Muscle layer of duodenum (tissue), 2 donors: ENCODE measurements around the gene CCBE1.
"Not testable (repeated sequence)": the region's sequence is repeated elsewhere in the genome, so short reads cannot be mapped to it uniquely, and the experiment has no call there.

Experiments used
- H3K27ac ChIP-seq: one replicate; pipeline ENCODE4 v1.7.0; 2013; ENCODE audit warnings: mild to moderate bottlenecking, low read length
- H3K27me3 ChIP-seq: one replicate; pipeline ENCODE4 v1.7.0; 2013; ENCODE audit warnings: low read depth, mild to moderate bottlenecking, control low read depth, low read length
- H3K36me3 ChIP-seq, 2 donors: one replicate each; pipeline ENCODE4 v1.7.0; 2013; ENCODE audit warnings: low read length in 2 of 2, control low read depth in 1 of 2, mild to moderate bottlenecking in 1 of 2; ENCODE audit not compliant: insufficient read depth in 2 of 2, control insufficient read depth in 1 of 2
- H3K4me1 ChIP-seq, 2 donors: one replicate each; pipeline ENCODE4 v1.7.0; 2013; ENCODE audit warnings: low read length in 2 of 2, mild to moderate bottlenecking in 2 of 2, control low read depth in 1 of 2, moderate library complexity in 1 of 2; ENCODE audit not compliant: insufficient read depth in 2 of 2, control insufficient read depth in 1 of 2
- H3K4me3 ChIP-seq, 2 donors: one replicate each; pipeline ENCODE4 v1.7.0; 2013; ENCODE audit warnings: low read length in 2 of 2, low read depth in 1 of 2, mild to moderate bottlenecking in 1 of 2
- H3K9me3 ChIP-seq, 2 donors: one replicate each; pipeline ENCODE4 v1.7.0; 2013; ENCODE audit warnings: low read length in 2 of 2, control low read depth in 1 of 2, mild to moderate bottlenecking in 1 of 2; ENCODE audit not compliant: control insufficient read depth in 1 of 2
- donor health status: healthy.

The CCBE1 gene

DNA sequence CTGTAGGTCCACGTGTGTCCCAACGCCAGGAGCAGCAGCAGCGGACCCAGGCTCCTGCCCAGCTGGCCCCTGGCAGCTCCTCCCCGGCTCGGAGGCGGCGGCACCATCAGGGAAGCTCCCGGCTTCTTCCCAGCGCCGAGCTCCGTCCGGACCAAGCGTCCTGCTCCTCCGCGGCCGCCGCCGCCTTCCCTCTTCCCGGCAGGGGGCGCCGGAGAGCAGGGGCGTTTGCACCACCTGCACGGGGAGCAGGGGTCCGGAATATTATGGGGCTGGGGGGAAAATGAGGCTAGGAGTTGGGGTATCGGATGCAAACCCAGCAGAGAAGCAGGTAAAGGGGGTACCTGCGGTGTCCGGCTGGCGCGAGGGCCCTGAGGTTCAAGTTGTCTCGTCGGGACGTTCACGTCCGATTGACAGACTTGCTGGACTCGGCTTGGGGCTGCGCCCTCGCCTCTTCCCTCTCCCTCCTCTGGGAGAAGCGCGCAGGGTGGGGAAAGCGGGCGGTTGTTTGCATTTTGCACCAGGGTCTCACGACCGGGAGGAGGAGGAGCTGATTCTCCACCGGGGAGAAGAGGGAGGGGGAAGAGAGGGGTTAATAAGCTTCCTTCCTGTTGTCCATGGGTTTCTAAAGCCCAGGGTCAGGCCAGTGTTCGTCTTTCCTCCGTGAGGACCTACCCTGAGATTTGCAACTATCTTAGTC is at the start of gene CCBE1:
TSS of gene CCBE1 (minus strand) at position 188 of the 697 bp plus-strand sequence.
- no peaks in the 10 kb centered on the region for H3K36me3 ChIP-seq
- H3K4me1 ChIP-seq = peaks cover 0 to 30% of the 10 kb centered on the region in 2 donors
- no peaks in the 10 kb centered on the region for H3K9me3 ChIP-seq
- H3K4me3 ChIP-seq = peak within 1 kb of the TSS; percentile 44 to 83
- H3K27ac ChIP-seq = no peak within 1 kb of the TSS
- no peaks in the 10 kb centered on the region for H3K27me3 ChIP-seq

DNA sequence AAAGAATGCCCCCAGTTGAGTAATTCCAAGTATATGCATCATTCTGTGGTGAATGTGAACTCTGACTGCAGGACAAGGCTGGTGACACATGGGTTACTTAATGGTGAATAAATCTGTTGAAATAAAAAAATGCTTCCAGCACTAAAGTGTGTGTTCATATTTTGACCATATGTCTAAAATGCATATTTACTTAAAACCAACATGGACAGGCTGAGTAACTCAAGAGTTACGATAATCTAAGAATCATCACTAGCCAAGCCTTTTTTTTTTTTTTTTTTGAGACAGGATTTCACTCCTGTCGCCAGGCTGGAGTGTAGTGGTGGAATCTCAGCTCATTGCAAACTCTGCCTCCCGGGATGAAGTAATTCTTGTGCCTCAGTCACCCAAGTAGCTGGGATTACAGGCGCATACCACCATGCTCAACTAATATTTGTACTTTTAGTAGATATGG is 47.1 kb upstream of the CCBE1 start:
- Histone ChIP-seq H3K27ac (no peak overlapping the region), H3K4me1 (no peaks in the 10 kb centered on the region), H3K9me3 (peaks cover 0 to 1% of the 10 kb centered on the region in 2 donors), H3K36me3 (no peaks in the 10 kb centered on the region), H3K4me3 (no peak overlapping the region), H3K27me3 (no peaks in the 10 kb centered on the region)

DNA sequence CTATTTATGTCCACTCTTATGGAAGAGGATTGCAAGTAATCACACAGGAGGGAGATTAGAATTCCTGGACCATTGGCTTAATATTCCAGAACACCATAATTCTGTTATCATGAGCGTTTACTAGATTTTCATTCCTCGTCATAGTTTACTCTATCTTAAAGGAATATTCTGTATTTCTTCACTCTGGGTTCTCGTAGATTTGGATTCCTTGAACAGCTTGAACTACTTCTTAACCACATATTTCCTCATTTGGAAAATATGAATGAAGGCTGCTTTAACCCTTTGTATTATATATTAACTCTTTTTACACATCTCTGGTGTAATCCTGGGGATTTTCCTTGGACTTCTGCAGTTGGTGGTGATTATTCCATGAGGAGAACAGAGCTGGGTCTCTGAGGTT is 46.3 kb upstream of the CCBE1 start:
- no peak overlapping the region for H3K27ac ChIP-seq
- no peaks in the 10 kb centered on the region for H3K4me1 ChIP-seq
- H3K27me3 ChIP-seq = no peaks in the 10 kb centered on the region
- no peak overlapping the region for H3K4me3 ChIP-seq
- H3K9me3 ChIP-seq = peaks cover 0 to 8% of the 10 kb centered on the region in 2 donors
- H3K36me3 ChIP-seq = no peaks in the 10 kb centered on the region

DNA sequence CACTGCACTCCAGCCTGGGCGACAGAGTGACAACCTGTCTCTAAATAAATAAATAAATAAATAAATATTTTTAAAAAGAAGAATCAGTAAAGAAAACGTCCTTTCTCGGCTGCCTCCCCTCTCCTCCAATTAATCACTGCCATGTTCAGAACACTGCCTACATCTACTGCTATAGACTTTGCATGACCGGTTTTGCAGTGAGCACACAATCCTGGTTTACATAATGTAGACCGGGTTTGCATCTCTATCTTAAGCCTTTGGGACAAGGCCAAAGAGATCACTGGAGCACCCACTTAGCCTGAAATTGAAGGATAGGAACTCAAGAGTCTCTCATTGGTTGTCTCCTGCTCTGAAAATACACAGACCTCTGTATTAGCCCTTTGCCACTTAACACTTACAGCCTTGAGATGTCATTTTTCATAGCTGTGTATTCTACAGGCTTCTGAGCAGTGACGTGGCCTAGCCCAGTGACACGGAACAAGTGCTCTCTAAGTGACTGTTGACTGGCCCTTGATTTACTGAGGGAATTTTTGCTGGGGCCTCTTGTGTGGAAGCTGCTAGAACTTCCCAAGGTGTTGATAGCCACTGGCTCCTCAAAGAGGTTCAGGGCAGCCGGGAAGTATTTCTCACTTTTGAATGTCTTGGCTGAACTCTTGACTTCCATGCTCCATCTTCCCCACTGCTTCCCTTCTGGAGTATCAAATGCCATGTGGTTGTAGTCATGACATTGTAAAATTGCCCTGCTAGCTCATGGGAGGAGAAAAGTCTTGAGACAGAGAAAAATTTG is 45.3 kb upstream of the CCBE1 start:
- H3K36me3 ChIP-seq = no peaks in the 10 kb centered on the region
- peaks cover 0 to 8% of the 10 kb centered on the region in 2 donors for H3K9me3 ChIP-seq
- H3K27me3 ChIP-seq = no peaks in the 10 kb centered on the region
- no peak overlapping the region for H3K4me3 ChIP-seq
- no peaks in the 10 kb centered on the region for H3K4me1 ChIP-seq
- no peak overlapping the region for H3K27ac ChIP-seq

DNA sequence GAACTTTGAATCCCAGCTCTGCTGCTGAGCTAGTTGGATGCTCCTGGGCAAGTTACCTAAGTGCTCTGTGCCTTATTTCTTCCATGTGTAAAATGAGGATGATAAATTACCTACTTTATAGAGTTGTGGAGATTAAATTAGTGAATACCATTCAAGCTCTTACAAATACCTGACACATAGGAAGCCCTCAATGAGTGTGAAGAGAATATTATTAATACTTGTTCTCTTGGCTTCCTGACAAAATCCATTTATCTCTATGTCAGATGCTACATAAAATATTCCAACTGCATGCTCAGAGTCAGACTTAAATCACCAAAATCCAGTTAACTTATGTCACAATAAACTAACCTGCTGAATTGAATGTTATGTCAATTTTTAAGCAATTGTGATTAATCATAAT is 42.9 kb upstream of the CCBE1 start:
- Histone ChIP-seq H3K4me3 (no peak overlapping the region), H3K36me3 (no peaks in the 10 kb centered on the region), H3K4me1 (no peaks in the 10 kb centered on the region), H3K27me3 (no peaks in the 10 kb centered on the region), H3K9me3 (peaks cover 0 to 8% of the 10 kb centered on the region in 2 donors), H3K27ac (no peak overlapping the region)

DNA sequence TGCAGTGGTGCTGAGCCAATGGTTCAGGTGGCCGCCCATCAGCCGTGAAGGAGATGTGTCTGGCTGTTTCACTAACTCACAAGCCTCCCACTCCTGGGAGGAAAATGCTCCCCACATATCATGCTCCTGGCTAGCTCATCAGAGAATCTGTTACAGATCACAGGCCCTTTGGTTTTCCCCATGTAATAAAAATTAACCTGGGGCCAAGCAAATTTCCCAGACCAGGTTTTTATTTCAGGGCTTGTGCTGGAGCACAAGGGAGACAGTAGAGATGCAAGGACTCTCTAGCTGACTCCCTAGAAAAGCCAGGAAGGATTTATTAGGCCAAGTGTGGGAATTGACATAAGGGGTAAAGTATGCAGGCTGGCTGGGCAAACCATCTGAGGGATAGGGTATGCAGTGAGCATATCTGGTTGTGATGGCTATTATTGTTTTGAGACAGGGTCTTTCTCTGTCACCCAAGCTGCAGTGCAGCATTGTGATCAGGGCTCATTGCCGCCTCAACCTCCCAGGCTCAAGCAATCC is 40.6 kb upstream of the CCBE1 start:
- H3K36me3 ChIP-seq = no peaks in the 10 kb centered on the region
- H3K4me3 ChIP-seq = no peak overlapping the region
- peaks cover 0 to 8% of the 10 kb centered on the region in 2 donors for H3K9me3 ChIP-seq
- no peaks in the 10 kb centered on the region for H3K27me3 ChIP-seq
- no peaks in the 10 kb centered on the region for H3K4me1 ChIP-seq
- no peak overlapping the region for H3K27ac ChIP-seq

DNA sequence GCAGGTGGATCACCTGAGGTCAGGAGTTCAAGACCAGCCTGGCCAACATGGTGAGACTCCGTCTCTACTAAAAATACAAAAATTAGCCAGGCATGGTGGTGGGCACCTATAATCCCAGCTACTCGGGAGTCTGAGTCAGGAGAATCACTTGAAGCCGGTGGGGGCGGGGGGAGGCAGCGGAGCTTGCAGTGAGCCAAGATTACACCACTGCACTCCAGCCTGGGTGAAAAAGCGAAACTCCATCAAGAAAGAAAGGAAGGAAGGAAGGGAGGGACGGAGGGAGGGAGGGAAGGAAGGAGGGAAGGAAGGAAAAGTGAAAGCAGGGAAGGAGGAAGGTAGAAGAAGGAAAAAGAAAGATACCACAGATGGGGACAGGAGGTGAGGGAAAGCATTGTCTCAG is 40.1 kb upstream of the CCBE1 start:
- H3K27me3 ChIP-seq, H3K4me1 ChIP-seq, H3K4me3 ChIP-seq, H3K27ac ChIP-seq, H3K36me3 ChIP-seq, H3K9me3 ChIP-seq: not testable (repeated sequence)

DNA sequence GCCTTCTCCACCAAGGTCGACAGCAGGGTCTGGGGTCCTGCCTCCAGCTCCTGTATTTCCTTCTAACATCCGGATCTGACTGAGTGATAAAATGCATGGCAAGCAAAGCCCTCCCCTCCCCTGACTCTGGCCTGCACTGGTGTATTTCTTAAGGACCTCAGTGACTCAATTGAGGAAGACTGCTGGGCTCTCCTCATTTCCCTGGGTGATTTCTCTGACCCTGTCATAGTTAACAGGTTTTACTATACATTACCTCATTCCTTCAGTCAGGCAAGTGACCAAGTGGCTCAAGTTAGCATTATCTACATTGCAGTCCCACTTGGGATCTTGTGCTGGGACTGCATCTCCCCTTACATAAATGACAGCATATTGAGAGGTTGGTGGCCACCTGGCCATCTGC is 38.8 kb upstream of the CCBE1 start:
- peaks cover 0 to 8% of the 10 kb centered on the region in 2 donors for H3K9me3 ChIP-seq
- H3K4me3 ChIP-seq = no peak overlapping the region
- H3K36me3 ChIP-seq = no peaks in the 10 kb centered on the region
- H3K4me1 ChIP-seq = no peaks in the 10 kb centered on the region
- H3K27ac ChIP-seq = no peak overlapping the region
- H3K27me3 ChIP-seq = no peaks in the 10 kb centered on the region

DNA sequence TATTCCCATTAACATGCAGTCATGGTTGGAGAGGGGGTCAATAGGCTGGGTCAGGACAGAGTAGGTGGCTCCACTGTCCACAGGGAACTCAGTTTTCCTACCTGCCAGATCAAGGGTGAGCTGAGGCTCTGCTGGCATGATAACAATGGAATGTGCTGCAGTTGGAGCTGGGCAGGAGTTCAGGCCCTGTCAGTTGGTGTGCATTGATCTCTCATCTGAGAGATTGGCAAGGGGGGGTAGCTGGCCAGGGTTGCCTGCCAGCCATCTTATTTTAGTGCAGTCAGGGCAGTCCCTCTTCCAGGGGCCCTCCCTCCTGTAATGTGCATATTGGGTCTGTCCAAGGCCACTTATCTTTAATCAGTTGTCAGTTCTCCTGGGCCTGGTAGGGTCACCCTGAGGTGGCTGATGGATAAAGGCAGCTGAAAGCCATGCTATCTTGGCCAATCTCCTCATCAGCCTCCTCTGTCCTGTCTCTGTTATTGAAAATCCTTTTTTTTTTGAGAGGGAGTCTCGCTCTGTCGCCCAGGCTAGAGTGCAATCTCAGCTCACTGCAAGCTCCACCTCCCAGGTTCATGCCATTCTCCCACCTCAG is 38.1 kb upstream of the CCBE1 start:
- Histone ChIP-seq H3K27ac (no peak overlapping the region), H3K4me3 (no peak overlapping the region), H3K9me3 (peaks cover 0 to 8% of the 10 kb centered on the region in 2 donors), H3K36me3 (no peaks in the 10 kb centered on the region), H3K27me3 (no peaks in the 10 kb centered on the region), H3K4me1 (no peaks in the 10 kb centered on the region)

DNA sequence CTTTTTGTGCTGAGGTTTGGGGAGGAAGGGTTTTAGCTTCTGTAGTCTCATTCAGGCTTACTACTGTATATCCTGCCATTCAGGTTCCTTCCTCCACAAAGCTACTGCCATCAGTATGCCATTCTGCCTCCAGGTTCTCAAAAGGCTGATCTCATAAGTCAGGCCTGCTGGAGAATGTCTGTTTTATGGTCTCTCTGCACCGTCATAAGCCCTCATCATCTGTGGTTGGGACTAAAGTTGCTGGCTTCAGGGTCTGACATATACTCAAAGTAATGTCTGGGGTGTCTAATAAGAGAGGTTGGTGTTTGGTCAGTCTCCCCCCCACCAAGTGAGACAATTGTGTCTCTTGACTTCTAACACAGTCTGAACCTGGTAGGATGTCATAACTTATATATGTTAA is 36.2 kb upstream of the CCBE1 start:
- H3K27me3 ChIP-seq = no peaks in the 10 kb centered on the region
- H3K36me3 ChIP-seq = no peaks in the 10 kb centered on the region
- H3K4me1 ChIP-seq = no peaks in the 10 kb centered on the region
- H3K9me3 ChIP-seq = no peaks in the 10 kb centered on the region
- no peak overlapping the region for H3K4me3 ChIP-seq
- no peak overlapping the region for H3K27ac ChIP-seq

DNA sequence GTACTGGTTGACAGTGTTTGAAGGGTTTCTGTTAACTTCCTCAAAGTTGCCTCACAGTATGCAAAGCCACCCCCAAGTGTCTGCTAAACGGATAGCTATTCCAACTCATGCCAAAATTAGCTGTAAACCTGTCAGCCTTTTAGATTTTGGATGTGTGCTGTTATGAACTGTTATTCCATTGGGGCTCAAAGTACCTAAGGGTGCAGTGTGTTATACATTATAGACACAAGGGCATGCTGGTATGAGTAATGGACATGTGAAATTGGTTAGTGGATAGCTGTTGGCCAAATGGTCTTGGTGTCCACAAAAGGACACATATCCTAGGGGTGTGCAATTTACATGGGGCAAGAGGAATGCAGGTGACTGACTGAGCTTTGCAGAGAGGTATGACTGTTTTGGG is 33.7 kb upstream of the CCBE1 start:
- H3K4me1 ChIP-seq = no peaks in the 10 kb centered on the region
- H3K27me3 ChIP-seq = no peaks in the 10 kb centered on the region
- H3K4me3 ChIP-seq = no peak overlapping the region
- H3K27ac ChIP-seq = no peak overlapping the region
- H3K9me3 ChIP-seq = no peaks in the 10 kb centered on the region
- no peaks in the 10 kb centered on the region for H3K36me3 ChIP-seq
